NCI-H146 (cell line): ENCODE measurements around the gene GRAMD2A.
"Not testable (repeated sequence)": the region's sequence is repeated elsewhere in the genome, so short reads cannot be mapped to it uniquely, and the experiment has no call there.

ENCODE experiments used
- DNase-seq: peaks from one replicate; lab custom pipeline; 2025; lab: John Stamatoyannopoulos, UW

Gene GRAMD2A

GRCh38 chr15:72184165-72184811 lies 13.3 kb downstream of the GRAMD2A start:
- DNase-seq = no peak

- DNase-seq = no peak
Measured at GRCh38 chr15:72183781-72184164, 13.8 kb downstream of the GRAMD2A start.

- no peak for DNase-seq
Measured at GRCh38 chr15:72182673-72183072, 14.9 kb downstream of the GRAMD2A start.

- DNase-seq = no peak
Measured at GRCh38 chr15:72182244-72182643, 15.3 kb downstream of the GRAMD2A start.

GRCh38 chr15:72180761-72181324 lies 16.7 kb downstream of the GRAMD2A start:
- DNase-seq = no peak

- DNase-seq = no peak
Measured at GRCh38 chr15:72179950-72180581, 17.5 kb downstream of the GRAMD2A start.

GRCh38 chr15:72178976-72179585 lies 18.5 kb downstream of the GRAMD2A start:
- DNase-seq = no peak

GRCh38 chr15:72176743-72177142 lies 20.8 kb downstream of the GRAMD2A start:
- DNase-seq = no peak

GRCh38 chr15:72176159-72176558 lies 21.4 kb downstream of the GRAMD2A start:
- DNase-seq = no peak

- DNase-seq = no peak
Measured at GRCh38 chr15:72175186-72176044, 22.2 kb downstream of the GRAMD2A start.

GRCh38 chr15:72174551-72175165 lies 22.9 kb downstream of the GRAMD2A start:
- no peak for DNase-seq

- DNase-seq = no peak
Measured at GRCh38 chr15:72173864-72174550, 23.6 kb downstream of the GRAMD2A start.

GRCh38 chr15:72173401-72173800 lies 24.2 kb downstream of the GRAMD2A start:
- no peak for DNase-seq

GRCh38 chr15:72172796-72173195 lies 24.8 kb downstream of the GRAMD2A start:
- DNase-seq = no peak

- not testable (repeated sequence) for DNase-seq
Measured at GRCh38 chr15:72171978-72172377, 25.6 kb downstream of the GRAMD2A start.

- DNase-seq = no peak
Measured at GRCh38 chr15:72170691-72171090, 26.9 kb downstream of the GRAMD2A start.

- DNase-seq = peak; percentile 53
Measured at GRCh38 chr15:72169921-72170611, 27.5 kb downstream of the GRAMD2A start.

- no peak for DNase-seq
Measured at GRCh38 chr15:72169236-72169920, 28.2 kb downstream of the GRAMD2A start.

- no peak for DNase-seq
Measured at GRCh38 chr15:72168808-72169190, 28.8 kb downstream of the GRAMD2A start.
